PC-9 (cell line): Measurements from ENCODE around the gene PRPF8.

Experiments
- CTCF ChIP-seq: fragments of 200-600 bp; sonication (generic); conservative IDR thresholded peaks from 2 replicates; pipeline ENCODE4 v1.6.1; 2017; ENCODE audit warnings: mixed run types, antibody characterized with exemption, mild to moderate bottlenecking, moderate library complexity
- EZH2 ChIP-seq: fragments of 200-600 bp; sonication (generic); IDR thresholded peaks from 2 replicates; pipeline ENCODE4 v1.8.0; 2017; ENCODE audit warnings: antibody characterized with exemption, low read depth

GRCh38 chr17:1713160-1713877, 28.7 kb upstream of the PRPF8 start:
- TF ChIP-seq EZH2 (no peak), CTCF (no peak)
